GM12878 (cell line): ENCODE measurements around the gene WHRN. TPM values are rescaled to one million over a fixed set of nuclear protein-coding genes. Genes with fewer than 3 reads are reported as not detected.

Experiments used
- ATAC-seq: fragments of 200-7000 bp; cut with Tn5 transposase; 3 replicates; pipeline ENCODE4 v1.9.1; 2020; ENCODE audit warnings: mild to moderate bottlenecking, moderate library complexity
- BruUV-seq: library from RNA; stranded (reverse); fragments of 400-500 nt; replicated peaks from 2 replicates; lab custom pipeline; 2021; lab: Mats Ljungman, UMichigan
- CTCF ChIA-PET: fragments of 300-600 bp; sonication (Branson Sonifier 250); formaldehyde crosslinking; extraction: SDS; loops from one replicate; lab custom pipeline; 2021; ENCODE audit warnings: inconsistent platforms; lab: Yijun Ruan, JAX
- POLR2A ChIA-PET: fragments of 350-600 bp; formaldehyde crosslinking; extraction: SDS; loops from one replicate; lab custom pipeline; 2021; ENCODE audit warnings: inconsistent platforms; lab: Charles Lee
- RAD21 ChIA-PET: fragments of 300-600 bp; sonication (Branson Sonifier 250); formaldehyde crosslinking; loops from one replicate; lab custom pipeline; 2023; ENCODE audit warnings: antibody characterized with exemption; ENCODE audit not compliant: unreplicated experiment; lab: Charles Lee
- SMC1A ChIA-PET: fragments of 300-600 bp; sonication (Branson Sonifier 250); formaldehyde crosslinking; loops from one replicate; lab custom pipeline; 2023; ENCODE audit not compliant: unreplicated experiment, uncharacterized antibody; lab: Charles Lee
- DNase-seq: peaks from one replicate; pipeline ENCODE4 v3.0.0-alpha.2; 2011; ENCODE audit warnings: low read depth, low spot score
- FAIRE-seq: peaks from 3 replicates; lab custom pipeline; 2011; peaks lifted over from hg19 to GRCh38; lab: Jason Lieb, UNC
- H2AFZ ChIP-seq: 2 replicates; pipeline ENCODE4 v1.6.0; 2011; ENCODE audit warnings: low read depth, low read length, control low read depth; ENCODE audit not compliant: control insufficient read depth
- H3K27ac ChIP-seq: 2 replicates; pipeline ENCODE4 v1.5.1; 2011; ENCODE audit warnings: control low read depth; ENCODE audit not compliant: control insufficient read depth, insufficient read depth
- H3K27me3 ChIP-seq, 2 experiments: replicated peaks in 1 of 2; 2 replicates each; pipeline versions ENCODE4 v1.6.0 to v1.6.1; 2011; ENCODE audit warnings: low read length in 1 of 2; ENCODE audit not compliant: control insufficient read depth in 2 of 2, insufficient read depth in 2 of 2
- H3K36me3 ChIP-seq, 2 experiments: 2 replicates each; pipeline ENCODE4 v1.5.1; 2011; ENCODE audit warnings: low read length in 1 of 2; ENCODE audit not compliant: control insufficient read depth in 2 of 2, insufficient read depth in 2 of 2
- H3K4me1 ChIP-seq: 2 replicates; pipeline ENCODE4 v1.6.1; 2011; ENCODE audit warnings: mild to moderate bottlenecking, low read length, moderate library complexity, mixed read lengths; ENCODE audit not compliant: control insufficient read depth, insufficient read depth
- H3K4me2 ChIP-seq: 2 replicates; pipeline ENCODE4 v1.6.0; 2011; ENCODE audit warnings: control low read depth; ENCODE audit not compliant: control insufficient read depth, insufficient read depth
- H3K4me3 ChIP-seq: fragments of 200-600 bp; sonication (generic); 2 replicates; pipeline ENCODE4 v1.5.1; 2016
- H3K79me2 ChIP-seq: 2 replicates; pipeline ENCODE4 v1.6.0; 2011; ENCODE audit warnings: low read length; ENCODE audit not compliant: control insufficient read depth, insufficient read depth
- H3K9ac ChIP-seq: 2 replicates; pipeline ENCODE4 v1.8.0; 2011; ENCODE audit warnings: low read length, control low read depth, mixed read lengths; ENCODE audit not compliant: control insufficient read depth, insufficient read depth
- H3K9me3 ChIP-seq: replicated peaks from 3 replicates; pipeline ENCODE4 v1.5.1; 2011; ENCODE audit warnings: mild to moderate bottlenecking, low read length; ENCODE audit not compliant: control insufficient read depth, insufficient read depth
- H4K20me1 ChIP-seq: 2 replicates; pipeline ENCODE4 v1.6.0; 2011; ENCODE audit not compliant: control insufficient read depth, insufficient read depth
- ATF3 ChIP-seq: IDR thresholded peaks from 2 replicates; pipeline ENCODE4 v1.6.1; 2011; ENCODE audit warnings: low read depth, mild to moderate bottlenecking, low read length, moderate library complexity, borderline replicate concordance; ENCODE audit errors: extremely low read depth
- BCLAF1 ChIP-seq: fragments of 450-650 bp; IDR thresholded peaks from 2 replicates; pipeline ENCODE4 v1.6.1; 2017; ENCODE audit warnings: antibody characterized with exemption, mild to moderate bottlenecking, moderate library complexity
- CBFB ChIP-seq: IDR thresholded peaks from 2 replicates; pipeline ENCODE4 v1.6.1; 2016; ENCODE audit warnings: antibody characterized with exemption, low read depth
- EZH2 ChIP-seq: IDR thresholded peaks from 2 replicates; pipeline ENCODE4 v1.6.1; 2012; ENCODE audit warnings: low read depth, mild to moderate bottlenecking, control low read depth, inconsistent platforms, low read length, borderline replicate concordance; ENCODE audit not compliant: control insufficient read depth
- FOXM1 ChIP-seq: IDR thresholded peaks from 2 replicates; pipeline ENCODE4 v1.6.1; 2012; ENCODE audit warnings: low read depth, mild to moderate bottlenecking, inconsistent platforms, low read length, moderate library complexity
- HDAC2 ChIP-seq: fragments of 200-600 bp; sonication (generic); IDR thresholded peaks from 2 replicates; pipeline ENCODE4 v1.6.1; 2017
- MTA3 ChIP-seq: IDR thresholded peaks from 2 replicates; pipeline ENCODE4 v1.6.1; 2012; ENCODE audit warnings: low read length, inconsistent platforms, borderline replicate concordance
- NFIC ChIP-seq: IDR thresholded peaks from 2 replicates; pipeline ENCODE4 v1.6.1; 2012; ENCODE audit warnings: low read depth, mild to moderate bottlenecking, inconsistent platforms, low read length, moderate library complexity
- NFYB ChIP-seq: IDR thresholded peaks from 2 replicates; pipeline ENCODE4 v1.6.1; 2011; ENCODE audit warnings: low read depth, mild to moderate bottlenecking, low read length, improper control_type of control experiment, moderate library complexity; ENCODE audit not compliant: insufficient read depth
- NR2C1 ChIP-seq: fragments of 450-650 bp; IDR thresholded peaks from 2 replicates; pipeline ENCODE4 v1.6.1; 2017; ENCODE audit warnings: antibody characterized with exemption, mild to moderate bottlenecking, moderate library complexity
- PKNOX1 ChIP-seq: fragments of 450-650 bp; IDR thresholded peaks from 2 replicates; pipeline ENCODE4 v1.6.1; 2016; ENCODE audit warnings: mild to moderate bottlenecking
- RAD51 ChIP-seq: fragments of 450-650 bp; IDR thresholded peaks from 2 replicates; pipeline ENCODE4 v1.6.1; 2016; ENCODE audit warnings: moderate library complexity, mild to moderate bottlenecking, inconsistent platforms
- RUNX3 ChIP-seq: IDR thresholded peaks from 2 replicates; pipeline ENCODE4 v1.6.1; 2012; ENCODE audit warnings: low read length, inconsistent platforms
- SMARCA5 ChIP-seq: fragments of 450-650 bp; IDR thresholded peaks from 2 replicates; pipeline ENCODE4 v1.6.1; 2017; ENCODE audit warnings: mild to moderate bottlenecking
- SREBF2 ChIP-seq: IDR thresholded peaks from 2 replicates; pipeline ENCODE4 v1.6.1; 2012; ENCODE audit warnings: mild to moderate bottlenecking, low read length
- SUPT20H ChIP-seq: IDR thresholded peaks from 2 replicates; pipeline ENCODE4 v1.6.1; 2011; ENCODE audit warnings: low read depth, mild to moderate bottlenecking, low read length, moderate library complexity, borderline replicate concordance; ENCODE audit not compliant: control insufficient read depth
- TARDBP ChIP-seq: IDR thresholded peaks from 2 replicates; pipeline ENCODE4 v1.6.1; 2016; ENCODE audit warnings: borderline replicate concordance
- ZNF207 ChIP-seq: fragments of 450-650 bp; IDR thresholded peaks from 2 replicates; pipeline ENCODE4 v1.6.1; 2014; ENCODE audit warnings: antibody characterized with exemption, mild to moderate bottlenecking, borderline replicate concordance
- ZNF217 ChIP-seq: fragments of 450-650 bp; IDR thresholded peaks from 2 replicates; pipeline ENCODE4 v1.6.1; 2017; ENCODE audit warnings: antibody characterized with exemption, mild to moderate bottlenecking
- WGBS: methylation state at CpG from one replicate; pipeline ENCODE4 v1.1.6; 2016; ENCODE audit warnings: low lambda C conversion rate; ENCODE audit not compliant: insufficient replicate concordance, insufficient coverage; ENCODE audit errors: missing lambda C conversion rate; 5-methylcytosine and 5-hydroxymethylcytosine counted together
- in situ Hi-C: fragments of 300-500 bp; cut with MboI; formaldehyde crosslinking; loops from 9 replicates; pipeline ENCODE4 v1.14.3; 2018; ENCODE audit warnings: mixed read lengths
- intact Hi-C: fragments of 100-400 bp; cut with micrococcal nuclease; formaldehyde crosslinking; loops from one replicate; pipeline ENCODE4 v1.14.2; 2022; ENCODE audit not compliant: unreplicated experiment
- polyA plus RNA-seq, 11 experiments: library from polyadenylated mRNA; depleted of rRNA in 4 of 11; unstranded in 6 of 11; stranded (reverse) in 5 of 11; fragments of >200 nt; fragmentation: Nextera tagmentation in 4 of 11; fragmentation: Illumina TruSeq in 1 of 11; extraction: Ambion mirVana in 4 of 11; extraction: Trizol in 1 of 11; gene quantifications; 1 replicate in 1 of 11; 2 replicates in 10 of 11; pipeline versions ENCODE4 v1.2.1 to v1.2.3, GENCODE V29; 2011 to 2016; ENCODE audit warnings: inconsistent platforms in 2 of 11, missing spikeins in 2 of 11, low read depth in 1 of 11
- total RNA-seq, 4 experiments: library from RNA; depleted of rRNA in 3 of 4; stranded (reverse); fragments of >200 nt in 3 of 4; fragmentation: Illumina TruSeq in 1 of 4; extraction: Trizol in 1 of 4; gene quantifications; 2 replicates each; pipeline versions ENCODE4 v1.2.1 to v1.2.3, GENCODE V29; 2013 to 2021

Gene WHRN
- total and polyA plus RNA-seq, 10 of the 15 experiments (the other 5 are each of a cell fraction or from before 2014, with no cell fraction given): 0.04 to 18.2 (median 0.68) TPM; not detected in 1

- no TSS peak for BruUV-seq
- H4K20me1 ChIP-seq: no peaks in the 10 kb centered on the region
- no peaks in the 10 kb centered on the region for H3K36me3 ChIP-seq
- FAIRE-seq: peak; percentile 78
- no peak for DNase-seq
- no peak overlapping the region for H3K9ac ChIP-seq
- TF ChIP-seq HDAC2 (no peak), CBFB (no peak), EZH2 (no peak), FOXM1 (no peak), SMARCA5 (peak; percentile 91), SREBF2 (no peak), ATF3 (no peak), RAD51 (no peak), TARDBP (no peak), SUPT20H (no peak), PKNOX1 (no peak), ZNF217 (peak; percentile 68; the same call in 1 of the 2 replicates), RUNX3 (no peak), MTA3 (peak; percentile 17; the same call in 1 of the 2 replicates), NR2C1 (no peak), BCLAF1 (no peak), NFIC (peak; percentile 21; the same call in 1 of the 2 replicates), ZNF207 (no peak), NFYB (no peak)
- no peaks in the 10 kb centered on the region; a peak in 1 of 4 replicates for H3K27me3 ChIP-seq
- peaks cover 17% of the 10 kb centered on the region for H3K4me1 ChIP-seq
- ChIA-PET SMC1A (interaction anchor here (0.6 to 4.2 kb wide), 19 partner anchors 10 to 641 kb away, joined by 3 to 41 read pairs (median 4); partner anchors contain the start of genes AKNA and ATP6V1G1), RAD21 (interaction anchor here (0.8 to 2.2 kb wide), 8 partner anchors 16 to 202 kb away, joined by 3 to 7 read pairs (median 4); partner anchors contain the start of gene AKNA), CTCF (interaction anchor here (0.5 to 3.3 kb wide), 9 partner anchors 10 to 370 kb away, joined by 3 to 20 read pairs (median 6); no protein-coding TSS in a partner anchor), POLR2A (interaction anchor here (0.7 to 1.6 kb wide), 10 partner anchors 16 to 165 kb away, joined by 3 to 5 read pairs (median 3); partner anchors contain the start of gene ATP6V1G1)
- no peak for ATAC-seq
- H3K79me2 ChIP-seq: no peaks in the 10 kb centered on the region
- no peaks in the 10 kb centered on the region for H3K9me3 ChIP-seq
- H3K4me3 ChIP-seq: no peak overlapping the region
- 100% methylated on average over 1 of the region's 1 CpG for WGBS
- no peak overlapping the region for H3K27ac ChIP-seq
- H2AFZ ChIP-seq: no peak overlapping the region
- intact Hi-C loops: loop anchor here (10.0 kb wide), 1 partner anchor 1047 kb away; the partner anchor contains the start of gene ALAD
- in situ Hi-C loops: no loop called here
- H3K4me2 ChIP-seq: no peak overlapping the region; the same call in 1 of the 2 replicates
Measured at GRCh38 chr9:114451707-114452031, 53.6 kb downstream of the WHRN start.
